Measurements from ENCODE around the gene ZNF281.

- TF ChIP-seq YY1 (tag by site-specific recombination; IDR thresholded peaks at IDR 0.05) (no peak), PRDM1 (tag by site-specific recombination; IDR thresholded peaks at IDR 0.05) (no peak), ZEB2 (tag by site-specific recombination; IDR thresholded peaks at IDR 0.05) (no peak), ZNF280D (tag by site-specific recombination; IDR thresholded peaks at IDR 0.05) (no peak), CTCF (tag by site-specific recombination; IDR thresholded peaks at IDR 0.05) (no peak), ZNF571 (tag by site-specific recombination; IDR thresholded peaks at IDR 0.05) (no peak), ZNF404 (tag by site-specific recombination; IDR thresholded peaks at IDR 0.05) (no peak), ZNF19 (tag by site-specific recombination; IDR thresholded peaks at IDR 0.05; ENCODE audit: low read depth) (no peak), ZBTB8A (tag by site-specific recombination; IDR thresholded peaks at IDR 0.05) (no peak), ZNF184 (tag by site-specific recombination; IDR thresholded peaks at IDR 0.05) (no peak), ELK4 (IDR thresholded peaks at IDR 0.05; ENCODE audit: borderline replicate concordance, low read depth, low read length) (no peak), ZNF501 (tag by site-specific recombination; IDR thresholded peaks at IDR 0.05) (no peak), GLI4 (tag by site-specific recombination; IDR thresholded peaks at IDR 0.05) (no peak), ZNF596 (tag by site-specific recombination; IDR thresholded peaks at IDR 0.05) (no peak)
These were observed 43.7 kb upstream of the ZNF281 start for GRCh38 chr1:200453553-200453905.
